HL-60 (cell line): ENCODE results near the gene AP2B1.

ENCODE experiments used
- DNase-seq, 2 experiments: peaks; one replicate each; pipeline ENCODE4 v3.0.0-alpha.2; 2010 to 2020; ENCODE audit warnings: low read depth in 1 of 2, low spot score in 1 of 2
- H3K27ac ChIP-seq: fragments of 250-450 bp; sonication (Bioruptor Pico); replicated peaks from 2 replicates; pipeline ENCODE4 v1.5.1; 2020; ENCODE audit warnings: mild to moderate bottlenecking, moderate library complexity
- H3K27me3 ChIP-seq: fragments of 250-450 bp; sonication (Bioruptor Pico); 2 replicates; pipeline ENCODE4 v1.5.1; 2021; ENCODE audit warnings: mild to moderate bottlenecking, moderate library complexity; ENCODE audit not compliant: insufficient read depth, poor library complexity, severe bottlenecking
- H3K4me3 ChIP-seq: replicated peaks from 2 replicates; pipeline ENCODE4 v1.5.1; 2011; ENCODE audit warnings: mild to moderate bottlenecking, control low read depth, low read length; ENCODE audit not compliant: insufficient read depth
- CTCF ChIP-seq: IDR thresholded peaks from one replicate; pipeline ENCODE4 v1.5.1; 2011; ENCODE audit warnings: low read length, control low read depth, inconsistent platforms; ENCODE audit not compliant: insufficient read depth
- GABPA ChIP-seq: IDR thresholded peaks from 2 replicates; pipeline ENCODE4 v1.6.1; 2012; ENCODE audit warnings: low read depth
- POLR2AphosphoS5 ChIP-seq: IDR thresholded peaks from 2 replicates; pipeline ENCODE4 v1.6.1; 2012; ENCODE audit warnings: low read depth
- REST ChIP-seq: IDR thresholded peaks from 2 replicates; pipeline ENCODE4 v1.6.1; 2012; ENCODE audit warnings: low read depth; ENCODE audit not compliant: insufficient replicate concordance
- SPI1 ChIP-seq: IDR thresholded peaks from 2 replicates; pipeline ENCODE4 v1.6.1; 2012; ENCODE audit warnings: low read depth, mild to moderate bottlenecking, borderline replicate concordance
- long read RNA-seq: library from polyadenylated mRNA; unstranded; transcript quantifications from one replicate; pipeline ENCODE4 v2.0.0, GENCODE V29; 2020

Gene AP2B1
- long read RNA-seq, full-length matches to known transcripts, result 25 of 65 reads
- long read RNA-seq, partial matches to known transcripts, result 21 of 65 reads
- long read RNA-seq, other reads (novel, unspliced or antisense), result 19 of 65 reads

DNA sequence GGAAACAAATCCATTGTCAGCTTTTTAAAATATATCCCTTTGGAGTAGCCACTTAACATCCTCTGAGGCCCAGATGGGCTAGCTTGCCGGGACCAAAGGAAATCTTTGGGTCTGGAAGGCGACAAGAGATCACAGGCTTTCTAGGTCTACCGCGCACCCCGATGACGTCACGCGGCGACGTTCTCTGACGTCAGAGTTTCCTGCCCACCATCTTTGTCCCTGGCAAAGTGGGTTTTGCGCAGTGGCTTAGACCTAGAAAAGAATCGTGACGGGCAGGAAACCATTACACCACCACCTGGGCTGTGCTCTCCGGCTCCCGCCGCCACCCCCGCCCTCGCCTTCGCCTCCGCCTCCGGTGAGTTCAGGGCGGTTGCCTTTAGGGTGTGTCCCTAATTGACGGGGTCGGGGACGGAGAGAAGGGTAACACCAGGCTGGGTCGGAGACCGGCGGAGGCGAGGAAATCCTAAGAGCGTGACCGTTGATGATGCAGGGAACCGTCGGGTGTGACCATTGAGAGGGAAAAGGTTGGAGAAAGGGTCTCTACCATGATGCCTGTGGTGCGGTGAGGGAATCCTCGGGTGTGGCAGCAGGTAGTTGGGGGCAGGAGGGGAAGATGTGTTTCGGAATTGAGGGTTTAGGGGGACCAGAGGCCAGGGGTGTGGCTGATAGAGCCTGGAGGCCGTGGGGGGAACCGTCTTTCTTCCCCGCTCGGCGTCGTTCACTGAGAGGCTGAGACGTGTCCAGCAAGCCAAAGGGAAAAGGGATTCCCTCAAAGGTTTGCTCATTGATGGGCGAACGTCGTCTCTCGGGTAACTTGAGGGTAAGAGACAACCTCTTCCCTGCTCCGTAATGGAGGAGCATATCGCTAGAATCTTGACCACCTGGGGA lies at the start of gene AP2B1:
Gene AP2B1, plus strand, starts transcription at position 249 of the 888 bp plus-strand sequence. CDS start 6,709 bp downstream, outside the sequence.
- peak within 1 kb of the TSS; percentile 84 for H3K4me3 ChIP-seq
- TF ChIP-seq REST (peak; percentile 38), CTCF (no peak), GABPA (peak; percentile 56), POLR2AphosphoS5 (peak; percentile 73), SPI1 (no peak)
- DNase-seq, result peak; percentile 94 to 96
- H3K27ac ChIP-seq, result peak within 1 kb of the TSS; percentile 91
- H3K27me3 ChIP-seq, result no peaks in the 10 kb centered on the region

DNA sequence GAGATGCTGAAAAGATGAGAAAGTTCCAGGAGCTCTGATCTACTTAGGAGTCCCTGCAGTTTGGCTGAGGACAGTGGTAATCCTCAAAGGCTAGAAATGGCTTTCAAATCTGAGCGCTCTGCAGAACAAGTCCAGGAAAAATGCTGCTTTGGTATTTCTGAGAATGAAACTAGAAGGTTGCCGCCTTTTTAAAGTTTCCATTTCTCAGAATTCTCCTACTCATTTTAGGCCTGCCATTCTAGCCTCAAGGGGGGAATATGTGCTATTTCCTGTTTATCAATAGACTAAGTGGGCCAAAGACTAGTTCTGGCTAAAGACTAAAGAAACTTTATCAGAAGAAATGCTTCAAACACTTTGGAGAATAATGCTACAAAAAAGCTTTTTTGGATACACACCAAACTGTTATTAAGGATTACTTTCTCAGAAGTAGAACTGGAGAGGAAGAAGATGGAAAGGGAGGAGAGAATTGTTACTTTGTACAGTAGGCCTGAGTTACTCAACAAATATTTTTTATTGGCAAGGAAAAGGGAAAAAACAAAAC lies 49.5 kb upstream of the AP2B1 start, which contains the start of gene SLFN12L:
Gene SLFN12L, minus strand, starts transcription at position 78 of the 541 bp plus-strand sequence. CDS start 15,314 bp downstream, outside the sequence.
- Histone ChIP-seq H3K27ac (no peak within 1 kb of the TSS), H3K4me3 (no peak within 1 kb of the TSS), H3K27me3 (no peaks in the 10 kb centered on the region)
- TF ChIP-seq POLR2AphosphoS5 (no peak), GABPA (no peak), CTCF (no peak), SPI1 (no peak), REST (no peak)
- no peak for DNase-seq

DNA sequence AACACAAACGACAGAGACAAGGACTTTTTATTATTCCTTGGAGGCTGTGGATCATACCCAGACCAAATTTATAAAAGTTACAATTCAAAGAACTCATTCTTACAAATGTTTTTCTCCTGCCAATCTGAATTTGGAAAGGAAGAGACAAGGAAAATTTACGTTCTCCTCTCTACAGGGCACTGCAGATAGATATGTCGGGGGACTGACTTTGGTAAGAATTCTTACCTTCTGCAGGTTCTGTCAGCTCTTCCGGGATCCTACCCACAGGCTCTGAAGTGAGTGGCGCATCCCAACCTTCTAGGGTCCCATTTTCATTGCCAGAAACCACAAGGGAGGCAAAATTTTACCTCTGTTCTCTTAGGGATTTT lies 47.5 kb upstream of the AP2B1 start:
- Histone ChIP-seq H3K27ac (no peak overlapping the region), H3K4me3 (no peak overlapping the region), H3K27me3 (no peaks in the 10 kb centered on the region)
- no peak for DNase-seq
- TF ChIP-seq POLR2AphosphoS5 (no peak), SPI1 (no peak), CTCF (no peak), GABPA (no peak), REST (no peak)
